Measurements from ENCODE around the gene EPM2AIP1.
"Not testable (repeated sequence)": the region's sequence is repeated elsewhere in the genome, so short reads cannot be mapped to it uniquely, and the experiment has no call there.

The EPM2AIP1 gene

GRCh38 chr3:36991923-36992805, 767 bp downstream of the EPM2AIP1 start:
- no peak for DNase-seq

GRCh38 chr3:36991147-36991546, 1.8 kb downstream of the EPM2AIP1 start:
- no peak for DNase-seq

- DNase-seq, result no peak
Observed at GRCh38 chr3:36989568-36989967, 3.4 kb downstream of the EPM2AIP1 start.

GRCh38 chr3:36989005-36989404, 3.9 kb downstream of the EPM2AIP1 start:
- DNase-seq, result no peak

- DNase-seq, result no peak
Observed at GRCh38 chr3:36988356-36988755, 4.6 kb downstream of the EPM2AIP1 start.

GRCh38 chr3:36981006-36981405, 11.9 kb downstream of the EPM2AIP1 start:
- DNase-seq, result no peak

- no peak for DNase-seq
Observed at GRCh38 chr3:36973139-36973538, 19.8 kb downstream of the EPM2AIP1 start.

- no peak for DNase-seq
Observed at GRCh38 chr3:36972163-36972562, 20.8 kb downstream of the EPM2AIP1 start.

- DNase-seq, result peak in 1 of 2 experiments; percentile 25
Observed at GRCh38 chr3:36969540-36970432, 23.1 kb downstream of the EPM2AIP1 start.

- DNase-seq, result no peak
Observed at GRCh38 chr3:36969085-36969484, 23.8 kb downstream of the EPM2AIP1 start.

- DNase-seq, result no peak
Observed at GRCh38 chr3:36965440-36965839, 27.5 kb downstream of the EPM2AIP1 start.

- DNase-seq, result no peak
Observed at GRCh38 chr3:36964817-36965216, 28.1 kb downstream of the EPM2AIP1 start.

GRCh38 chr3:36964331-36964730, 28.6 kb downstream of the EPM2AIP1 start:
- DNase-seq, result no peak

- not testable (repeated sequence) for DNase-seq
Observed at GRCh38 chr3:36963008-36963407, 29.9 kb downstream of the EPM2AIP1 start.

- DNase-seq, result no peak
Observed at GRCh38 chr3:36960502-36960901, 32.4 kb downstream of the EPM2AIP1 start.

- no peak for DNase-seq
Observed at GRCh38 chr3:36959821-36960220, 33.1 kb downstream of the EPM2AIP1 start.

GRCh38 chr3:36957862-36958686, 34.9 kb downstream of the EPM2AIP1 start:
- peak in 1 of 2 experiments; percentile 55 for DNase-seq

- no peak for DNase-seq
Observed at GRCh38 chr3:36957063-36957462, 35.9 kb downstream of the EPM2AIP1 start.

- DNase-seq, result no peak
Observed at GRCh38 chr3:36956155-36956554, 36.8 kb downstream of the EPM2AIP1 start.

GRCh38 chr3:36954452-36955134, 38.3 kb downstream of the EPM2AIP1 start:
- peak in 1 of 2 experiments; percentile 15 for DNase-seq

GRCh38 chr3:36947814-36948213, 45.1 kb downstream of the EPM2AIP1 start:
- not testable (repeated sequence) for DNase-seq

- no peak for DNase-seq
Observed at GRCh38 chr3:36945333-36945980, 47.5 kb downstream of the EPM2AIP1 start.

Data from SW 1271 (cell line).